GM23338 (cell line): ENCODE data around the gene ESRP2. TPM values are rescaled to one million over a fixed set of nuclear protein-coding genes. Genes with fewer than 3 reads are reported as not detected.

Experiments
- ATAC-seq: fragments of 200-7000 bp; cut with Tn5 transposase; 3 replicates; pipeline ENCODE4 v1.9.1; 2020
- DNase-seq: peaks from one replicate; pipeline ENCODE4 v3.0.0-alpha.2; 2015; ENCODE audit warnings: low spot score
- H2AFZ ChIP-seq: fragments of 200-600 bp; sonication (generic); 2 replicates; pipeline ENCODE4 v1.8.0; 2016; ENCODE audit warnings: antibody characterized with exemption, mild to moderate bottlenecking, moderate library complexity
- H3F3A ChIP-seq: fragments of 200-600 bp; sonication (generic); replicated peaks from 2 replicates; pipeline ENCODE4 v1.8.0; 2017; ENCODE audit warnings: antibody characterized with exemption, mixed run types, low read depth
- H3K27ac ChIP-seq: fragments of 200-600 bp; sonication (generic); 2 replicates; pipeline ENCODE4 v1.6.1; 2016; ENCODE audit warnings: low read depth
- H3K27me3 ChIP-seq: fragments of 200-600 bp; sonication (generic); 2 replicates; pipeline ENCODE4 v1.8.0; 2016; ENCODE audit warnings: mild to moderate bottlenecking, mixed run types, moderate library complexity; ENCODE audit not compliant: insufficient read depth
- H3K36me3 ChIP-seq: fragments of 200-600 bp; sonication (generic); 2 replicates; pipeline ENCODE4 v1.8.0; 2016; ENCODE audit warnings: mild to moderate bottlenecking; ENCODE audit not compliant: insufficient read depth
- H3K4me1 ChIP-seq: fragments of 200-600 bp; sonication (generic); 2 replicates; pipeline ENCODE4 v1.8.0; 2016; ENCODE audit warnings: mild to moderate bottlenecking, moderate library complexity; ENCODE audit not compliant: insufficient read depth
- H3K4me2 ChIP-seq: fragments of 200-600 bp; sonication (generic); 2 replicates; pipeline ENCODE4 v1.7.1; 2017; ENCODE audit warnings: mixed run types
- H3K4me3 ChIP-seq: fragments of 200-600 bp; sonication (generic); 2 replicates; pipeline ENCODE4 v1.6.1; 2016; ENCODE audit warnings: mixed run types
- H3K79me2 ChIP-seq: fragments of 200-600 bp; sonication (generic); replicated peaks from 2 replicates; pipeline ENCODE4 v1.8.0; 2017; ENCODE audit warnings: mild to moderate bottlenecking; ENCODE audit not compliant: insufficient read depth
- H3K9me2 ChIP-seq: fragments of 200-600 bp; sonication (generic); 2 replicates; pipeline ENCODE4 v1.8.0; 2017; ENCODE audit not compliant: insufficient read depth
- H4K20me1 ChIP-seq: fragments of 200-600 bp; sonication (generic); replicated peaks from 2 replicates; pipeline ENCODE4 v1.8.0; 2017; ENCODE audit warnings: mild to moderate bottlenecking; ENCODE audit not compliant: insufficient read depth
- H3K27ac Mint-ChIP-seq: 2 replicates; pipeline ENCODE4 v1.8.0; 2020; ENCODE audit warnings: inconsistent platforms, mild to moderate bottlenecking, moderate library complexity, mixed read lengths
- H3K27me3 Mint-ChIP-seq: 3 replicates; pipeline ENCODE4 v1.8.0; 2022; ENCODE audit warnings: low read depth, mild to moderate bottlenecking, moderate library complexity, mixed read lengths, inconsistent platforms; ENCODE audit not compliant: insufficient read depth, poor library complexity
- H3K36me3 Mint-ChIP-seq: 3 replicates; pipeline ENCODE4 v1.8.0; 2021; ENCODE audit warnings: low read depth, mild to moderate bottlenecking, inconsistent platforms, moderate library complexity, mixed read lengths
- H3K4me1 Mint-ChIP-seq: 3 replicates; pipeline ENCODE4 v1.8.0; 2020; ENCODE audit warnings: mild to moderate bottlenecking, inconsistent platforms, mixed read lengths
- H3K4me3 Mint-ChIP-seq: 3 replicates; pipeline ENCODE4 v1.8.0; 2021; ENCODE audit warnings: moderate library complexity, mild to moderate bottlenecking, inconsistent platforms, mixed read lengths
- H3K9me3 Mint-ChIP-seq: 3 replicates; pipeline ENCODE4 v1.8.0; 2020; ENCODE audit warnings: moderate library complexity, mild to moderate bottlenecking, inconsistent platforms, mixed read lengths
- CREB1 ChIP-seq: fragments of 250-450 bp; sonication (Bioruptor Pico); IDR thresholded peaks from 2 replicates; pipeline ENCODE4 v1.5.0; 2020; ENCODE audit warnings: low read depth, mild to moderate bottlenecking, moderate library complexity
- EZH2phosphoT487 ChIP-seq: fragments of 200-600 bp; sonication (generic); IDR thresholded peaks from one replicate; pipeline ENCODE4 v1.8.1; 2018; ENCODE audit warnings: antibody characterized with exemption; ENCODE audit not compliant: unreplicated experiment
- ZNF331 ChIP-seq: fragments of 250-450 bp; sonication (Bioruptor Pico); IDR thresholded peaks from 2 replicates; pipeline ENCODE4 v1.5.0; 2020; ENCODE audit warnings: low read depth, mild to moderate bottlenecking, moderate library complexity
- polyA plus RNA-seq: library from polyadenylated mRNA; unstranded; fragments of >200 nt; fragmentation: Nextera tagmentation; extraction: Ambion mirVana; gene quantifications from 2 replicates; pipeline ENCODE4 v1.2.1, GENCODE V29; 2016
- total RNA-seq: library from RNA; depleted of rRNA; stranded (reverse); fragments of >200 nt; shearing (Covaris generic); gene quantifications from 2 replicates; pipeline ENCODE4 v1.2.3, GENCODE V29; 2014
- TF ChIP-seq, protein P1 (sequence below): fragments of 250-450 bp; sonication (Bioruptor Pico); IDR thresholded peaks from 2 replicates; pipeline ENCODE4 v1.5.0; 2020; ENCODE audit warnings: mild to moderate bottlenecking, moderate library complexity
- TF ChIP-seq, protein P2 (sequence below): IDR thresholded peaks from 2 replicates; pipeline ENCODE4 v1.6.1; 2016; ENCODE audit warnings: antibody characterized with exemption
- TF ChIP-seq, protein P3 (sequence below), 2 experiments: fragments of 200-600 bp in 1 of 2; sonication (generic) in 1 of 2; conservative IDR thresholded peaks; 2 replicates each; pipeline versions ENCODE4 v1.5.1 to v1.6.1; 2016 to 2017; ENCODE audit warnings: antibody characterized with exemption in 2 of 2, low read depth in 2 of 2, mild to moderate bottlenecking in 2 of 2, moderate library complexity in 1 of 2

Gene ESRP2
- total and polyA plus RNA-seq, 2 experiments from 2014 or later = 16.2 to 44.0 TPM

DNA sequence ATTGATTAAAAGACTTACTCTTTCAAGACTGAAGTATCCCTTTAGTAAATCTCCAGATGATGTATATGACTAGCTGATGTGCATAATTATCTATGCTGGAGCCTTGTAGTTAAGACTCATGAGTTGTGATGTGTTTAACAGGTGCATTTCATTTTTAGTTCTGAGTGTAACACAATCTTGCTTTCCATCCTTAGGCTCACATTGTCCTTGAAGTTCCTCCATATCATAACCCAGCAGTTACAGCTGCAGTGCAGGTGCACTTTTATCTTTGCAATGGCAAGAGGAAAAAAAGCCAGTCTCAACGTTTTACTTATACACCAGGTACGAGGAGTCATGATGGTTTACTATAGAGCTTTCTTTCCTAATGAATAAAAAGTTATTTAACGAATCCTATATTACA is 52.9 kb downstream of the ESRP2 start (continued):
- TF ChIP-seq, protein P1, sequence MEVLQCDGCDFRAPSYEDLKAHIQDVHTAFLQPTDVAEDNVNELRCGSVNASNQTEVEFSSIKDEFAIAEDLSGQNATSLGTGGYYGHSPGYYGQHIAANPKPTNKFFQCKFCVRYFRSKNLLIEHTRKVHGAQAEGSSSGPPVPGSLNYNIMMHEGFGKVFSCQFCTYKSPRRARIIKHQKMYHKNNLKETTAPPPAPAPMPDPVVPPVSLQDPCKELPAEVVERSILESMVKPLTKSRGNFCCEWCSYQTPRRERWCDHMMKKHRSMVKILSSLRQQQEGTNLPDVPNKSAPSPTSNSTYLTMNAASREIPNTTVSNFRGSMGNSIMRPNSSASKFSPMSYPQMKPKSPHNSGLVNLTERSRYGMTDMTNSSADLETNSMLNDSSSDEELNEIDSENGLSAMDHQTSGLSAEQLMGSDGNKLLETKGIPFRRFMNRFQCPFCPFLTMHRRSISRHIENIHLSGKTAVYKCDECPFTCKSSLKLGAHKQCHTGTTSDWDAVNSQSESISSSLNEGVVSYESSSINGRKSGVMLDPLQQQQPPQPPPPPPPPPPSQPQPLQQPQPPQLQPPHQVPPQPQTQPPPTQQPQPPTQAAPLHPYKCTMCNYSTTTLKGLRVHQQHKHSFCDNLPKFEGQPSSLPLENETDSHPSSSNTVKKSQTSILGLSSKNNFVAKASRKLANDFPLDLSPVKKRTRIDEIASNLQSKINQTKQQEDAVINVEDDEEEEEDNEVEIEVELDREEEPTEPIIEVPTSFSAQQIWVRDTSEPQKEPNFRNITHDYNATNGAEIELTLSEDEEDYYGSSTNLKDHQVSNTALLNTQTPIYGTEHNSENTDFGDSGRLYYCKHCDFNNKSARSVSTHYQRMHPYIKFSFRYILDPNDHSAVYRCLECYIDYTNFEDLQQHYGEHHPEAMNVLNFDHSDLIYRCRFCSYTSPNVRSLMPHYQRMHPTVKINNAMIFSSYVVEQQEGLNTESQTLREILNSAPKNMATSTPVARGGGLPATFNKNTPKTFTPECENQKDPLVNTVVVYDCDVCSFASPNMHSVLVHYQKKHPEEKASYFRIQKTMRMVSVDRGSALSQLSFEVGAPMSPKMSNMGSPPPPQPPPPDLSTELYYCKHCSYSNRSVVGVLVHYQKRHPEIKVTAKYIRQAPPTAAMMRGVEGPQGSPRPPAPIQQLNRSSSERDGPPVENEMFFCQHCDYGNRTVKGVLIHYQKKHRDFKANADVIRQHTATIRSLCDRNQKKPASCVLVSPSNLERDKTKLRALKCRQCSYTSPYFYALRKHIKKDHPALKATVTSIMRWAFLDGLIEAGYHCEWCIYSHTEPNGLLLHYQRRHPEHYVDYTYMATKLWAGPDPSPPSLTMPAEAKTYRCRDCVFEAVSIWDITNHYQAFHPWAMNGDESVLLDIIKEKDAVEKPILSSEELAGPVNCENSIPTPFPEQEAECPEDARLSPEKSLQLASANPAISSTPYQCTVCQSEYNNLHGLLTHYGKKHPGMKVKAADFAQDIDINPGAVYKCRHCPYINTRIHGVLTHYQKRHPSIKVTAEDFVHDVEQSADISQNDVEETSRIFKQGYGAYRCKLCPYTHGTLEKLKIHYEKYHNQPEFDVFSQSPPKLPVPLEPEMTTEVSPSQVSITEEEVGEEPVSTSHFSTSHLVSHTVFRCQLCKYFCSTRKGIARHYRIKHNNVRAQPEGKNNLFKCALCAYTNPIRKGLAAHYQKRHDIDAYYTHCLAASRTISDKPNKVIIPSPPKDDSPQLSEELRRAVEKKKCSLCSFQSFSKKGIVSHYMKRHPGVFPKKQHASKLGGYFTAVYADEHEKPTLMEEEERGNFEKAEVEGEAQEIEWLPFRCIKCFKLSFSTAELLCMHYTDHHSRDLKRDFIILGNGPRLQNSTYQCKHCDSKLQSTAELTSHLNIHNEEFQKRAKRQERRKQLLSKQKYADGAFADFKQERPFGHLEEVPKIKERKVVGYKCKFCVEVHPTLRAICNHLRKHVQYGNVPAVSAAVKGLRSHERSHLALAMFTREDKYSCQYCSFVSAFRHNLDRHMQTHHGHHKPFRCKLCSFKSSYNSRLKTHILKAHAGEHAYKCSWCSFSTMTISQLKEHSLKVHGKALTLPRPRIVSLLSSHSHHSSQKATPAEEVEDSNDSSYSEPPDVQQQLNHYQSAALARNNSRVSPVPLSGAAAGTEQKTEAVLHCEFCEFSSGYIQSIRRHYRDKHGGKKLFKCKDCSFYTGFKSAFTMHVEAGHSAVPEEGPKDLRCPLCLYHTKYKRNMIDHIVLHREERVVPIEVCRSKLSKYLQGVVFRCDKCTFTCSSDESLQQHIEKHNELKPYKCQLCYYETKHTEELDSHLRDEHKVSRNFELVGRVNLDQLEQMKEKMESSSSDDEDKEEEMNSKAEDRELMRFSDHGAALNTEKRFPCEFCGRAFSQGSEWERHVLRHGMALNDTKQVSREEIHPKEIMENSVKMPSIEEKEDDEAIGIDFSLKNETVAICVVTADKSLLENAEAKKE = no peak

DNA sequence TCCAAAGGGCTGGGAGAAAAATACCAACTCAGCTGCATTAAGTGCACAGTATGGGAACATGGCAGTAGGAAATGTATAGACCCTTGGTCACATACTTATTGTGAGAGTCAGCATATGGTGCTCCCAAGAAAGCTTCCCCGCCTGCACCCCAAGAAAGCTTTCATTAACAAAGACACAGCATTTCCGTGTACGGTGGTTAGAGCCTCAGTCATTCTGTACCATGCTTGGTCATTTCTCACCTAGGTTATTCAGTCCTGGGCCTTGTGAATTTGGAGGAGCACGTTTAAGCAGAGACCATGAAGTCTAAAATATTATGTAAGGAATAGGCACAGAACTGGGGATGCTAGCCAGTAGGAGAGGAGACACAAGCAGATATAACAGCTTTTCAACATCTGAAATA is 56.1 kb downstream of the ESRP2 start:
- no peak overlapping the region for H3K27ac ChIP-seq
- H4K20me1 ChIP-seq = no peaks in the 10 kb centered on the region
- H3K79me2 ChIP-seq = no peaks in the 10 kb centered on the region
- H3K4me3 ChIP-seq = no peak overlapping the region
- no peaks in the 10 kb centered on the region for H3K9me2 ChIP-seq
- H3K27me3 Mint-ChIP-seq = peaks cover 1% of the 10 kb centered on the region
- no peak overlapping the region for H3K27ac Mint-ChIP-seq
- H3K36me3 Mint-ChIP-seq = peaks cover 28% of the 10 kb centered on the region
- H3K4me2 ChIP-seq = no peak overlapping the region
- H3K9me3 Mint-ChIP-seq = no peaks in the 10 kb centered on the region
- H3K4me3 Mint-ChIP-seq = no peak overlapping the region
- H3K27me3 ChIP-seq = no peaks in the 10 kb centered on the region
- ATAC-seq (no peak), DNase-seq (no peak)
- no peak overlapping the region for H2AFZ ChIP-seq
- H3F3A ChIP-seq = no peaks in the 10 kb centered on the region
- H3K36me3 ChIP-seq = peaks cover 3% of the 10 kb centered on the region; the same call in 1 of the 2 replicates
- no peaks in the 10 kb centered on the region for H3K4me1 ChIP-seq
- no peaks in the 10 kb centered on the region for H3K4me1 Mint-ChIP-seq
- TF ChIP-seq, protein P2, sequence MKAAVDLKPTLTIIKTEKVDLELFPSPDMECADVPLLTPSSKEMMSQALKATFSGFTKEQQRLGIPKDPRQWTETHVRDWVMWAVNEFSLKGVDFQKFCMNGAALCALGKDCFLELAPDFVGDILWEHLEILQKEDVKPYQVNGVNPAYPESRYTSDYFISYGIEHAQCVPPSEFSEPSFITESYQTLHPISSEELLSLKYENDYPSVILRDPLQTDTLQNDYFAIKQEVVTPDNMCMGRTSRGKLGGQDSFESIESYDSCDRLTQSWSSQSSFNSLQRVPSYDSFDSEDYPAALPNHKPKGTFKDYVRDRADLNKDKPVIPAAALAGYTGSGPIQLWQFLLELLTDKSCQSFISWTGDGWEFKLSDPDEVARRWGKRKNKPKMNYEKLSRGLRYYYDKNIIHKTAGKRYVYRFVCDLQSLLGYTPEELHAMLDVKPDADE = no peak
- TF ChIP-seq, protein P3, sequence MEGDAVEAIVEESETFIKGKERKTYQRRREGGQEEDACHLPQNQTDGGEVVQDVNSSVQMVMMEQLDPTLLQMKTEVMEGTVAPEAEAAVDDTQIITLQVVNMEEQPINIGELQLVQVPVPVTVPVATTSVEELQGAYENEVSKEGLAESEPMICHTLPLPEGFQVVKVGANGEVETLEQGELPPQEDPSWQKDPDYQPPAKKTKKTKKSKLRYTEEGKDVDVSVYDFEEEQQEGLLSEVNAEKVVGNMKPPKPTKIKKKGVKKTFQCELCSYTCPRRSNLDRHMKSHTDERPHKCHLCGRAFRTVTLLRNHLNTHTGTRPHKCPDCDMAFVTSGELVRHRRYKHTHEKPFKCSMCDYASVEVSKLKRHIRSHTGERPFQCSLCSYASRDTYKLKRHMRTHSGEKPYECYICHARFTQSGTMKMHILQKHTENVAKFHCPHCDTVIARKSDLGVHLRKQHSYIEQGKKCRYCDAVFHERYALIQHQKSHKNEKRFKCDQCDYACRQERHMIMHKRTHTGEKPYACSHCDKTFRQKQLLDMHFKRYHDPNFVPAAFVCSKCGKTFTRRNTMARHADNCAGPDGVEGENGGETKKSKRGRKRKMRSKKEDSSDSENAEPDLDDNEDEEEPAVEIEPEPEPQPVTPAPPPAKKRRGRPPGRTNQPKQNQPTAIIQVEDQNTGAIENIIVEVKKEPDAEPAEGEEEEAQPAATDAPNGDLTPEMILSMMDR (conservative IDR thresholded peaks at IDR 0.05; ENCODE audit: low read depth in 2 of 2) = no peak
- TF ChIP-seq, protein P1 = no peak
- TF ChIP-seq CREB1 (CRISPR knock-in tag) (no peak), EZH2phosphoT487 (no peak), ZNF331 (no peak)
